GM20000 (cell line): ENCODE results near the gene VKORC1.
"Not testable (repeated sequence)": the region's sequence is repeated elsewhere in the genome, so short reads cannot be mapped to it uniquely, and the experiment has no call there.

Experiments used
- DNase-seq: peaks from one replicate; pipeline ENCODE4 v3.0.0; 2012; ENCODE audit warnings: low spot score
- CTCF ChIP-seq: IDR thresholded peaks from 2 replicates; pipeline ENCODE4 v1.5.1; 2012; ENCODE audit warnings: mild to moderate bottlenecking, control low read depth; ENCODE audit errors: extremely low read depth, missing control alignments

Gene VKORC1

GRCh38 chr16:31108794-31109558 lies 14.4 kb upstream of the VKORC1 start:
- no peak for DNase-seq
- no peak for TF ChIP-seq CTCF

GRCh38 chr16:31108035-31108793 lies 13.6 kb upstream of the VKORC1 start, which contains the start of gene BCKDK:
TSS of gene BCKDK (plus strand) at chr16:31108386. CDS start at chr16:31109224, 838 bp downstream.
- TF ChIP-seq CTCF, result no peak
- DNase-seq, result peak; percentile 96

GRCh38 chr16:31107465-31107867 lies 12.9 kb upstream of the VKORC1 start:
- no peak for TF ChIP-seq CTCF
- DNase-seq, result peak; percentile 85

- no peak for TF ChIP-seq CTCF
Observed at GRCh38 chr16:31106509-31107464, 12.2 kb upstream of the VKORC1 start.

GRCh38 chr16:31105677-31106213 lies 11.1 kb upstream of the VKORC1 start:
- TF ChIP-seq CTCF, result peak; percentile 72
- DNase-seq, result peak; percentile 91

More at GRCh38 chr16:31106509-31107464, 12.2 kb upstream of the VKORC1 start:
- no peak for DNase-seq

- not testable (repeated sequence) for DNase-seq
Observed at GRCh38 chr16:31100876-31101641, 6.5 kb upstream of the VKORC1 start.
